Upper lobe of right lung (tissue), 1 donor: Measurements from ENCODE around the gene SLC13A3. TPM values are rescaled to one million over a fixed set of nuclear protein-coding genes. Genes with fewer than 3 reads are reported as not detected.

Experiments used
- ATAC-seq: fragments of 200-7000 bp; cut with Tn5 transposase; one replicate; pipeline ENCODE4 v1.9.1; 2020; ENCODE audit warnings: mild to moderate bottlenecking, moderate library complexity
- DNase-seq: peaks from one replicate; pipeline ENCODE4 v3.0.0-alpha.2; 2020
- H3K27ac ChIP-seq: fragments of 200-600 bp; one replicate; pipeline ENCODE4 v1.8.0; 2022
- H3K27me3 ChIP-seq: fragments of 200-600 bp; one replicate; pipeline ENCODE4 v1.8.0; 2022; ENCODE audit warnings: mild to moderate bottlenecking
- H3K36me3 ChIP-seq: fragments of 200-600 bp; one replicate; pipeline ENCODE4 v1.8.0; 2022
- H3K4me1 ChIP-seq: fragments of 200-600 bp; one replicate; pipeline ENCODE4 v1.8.0; 2022
- H3K4me3 ChIP-seq: fragments of 200-600 bp; one replicate; pipeline ENCODE4 v1.8.0; 2022; ENCODE audit warnings: mild to moderate bottlenecking
- H3K9me3 ChIP-seq: fragments of 200-600 bp; one replicate; pipeline ENCODE4 v1.8.0; 2022
- CTCF ChIP-seq: fragments of 200-600 bp; IDR thresholded peaks from one replicate; pipeline ENCODE4 v1.8.0; 2022; ENCODE audit warnings: antibody characterized with exemption
- intact Hi-C: fragments of 100-400 bp; cut with DNase I; formaldehyde crosslinking; loops from one replicate; pipeline ENCODE4 v1.11.0; 2022
- total RNA-seq: library from RNA; stranded (reverse); fragmentation: NEBNext Ultra II Directional; extraction: Animal tissue kit (Norgen Biotek cat#: 25700); gene quantifications from one replicate; pipeline ENCODE4 v1.2.1, GENCODE V29; 2021
- donor health status: DM: no; HTN: yes; CAD: no; lungs with severe emphysema.

The SLC13A3 gene
- total RNA-seq, 1 donor from 2014 or later: 1.6 TPM

- H3K27ac ChIP-seq: no peak overlapping the region
- no peaks in the 10 kb centered on the region for H3K36me3 ChIP-seq
- no peaks in the 10 kb centered on the region for H3K4me1 ChIP-seq
- H3K9me3 ChIP-seq: no peaks in the 10 kb centered on the region
- ATAC-seq (peak; percentile 23), DNase-seq (no peak)
- intact Hi-C loops: no loop called here
- no peak overlapping the region for H3K4me3 ChIP-seq
- TF ChIP-seq CTCF: no peak
- no peaks in the 10 kb centered on the region for H3K27me3 ChIP-seq
These were observed 79.1 kb downstream of the SLC13A3 start for GRCh38 chr20:46572153-46572552.

GRCh38 chr20:46571418-46571817 lies 79.8 kb downstream of the SLC13A3 start:
- Histone ChIP-seq H3K27ac (no peak overlapping the region), H3K4me1 (no peaks in the 10 kb centered on the region), H3K27me3 (no peaks in the 10 kb centered on the region), H3K4me3 (no peak overlapping the region), H3K36me3 (no peaks in the 10 kb centered on the region), H3K9me3 (no peaks in the 10 kb centered on the region)
- ATAC-seq (no peak), DNase-seq (no peak)
- intact Hi-C loops: no loop called here
- no peak for TF ChIP-seq CTCF

- no peak for DNase-seq
- Histone ChIP-seq H3K9me3 (no peaks in the 10 kb centered on the region), H3K4me1 (no peaks in the 10 kb centered on the region), H3K27ac (no peak overlapping the region), H3K36me3 (no peaks in the 10 kb centered on the region), H3K4me3 (no peak overlapping the region), H3K27me3 (no peaks in the 10 kb centered on the region)
- no peak for TF ChIP-seq CTCF
- intact Hi-C loops: no loop called here
- ATAC-seq: no peak
These were observed 80.3 kb downstream of the SLC13A3 start for GRCh38 chr20:46570956-46571355.

GRCh38 chr20:46569961-46570360 lies 81.3 kb downstream of the SLC13A3 start:
- no peaks in the 10 kb centered on the region for H3K4me1 ChIP-seq
- no peaks in the 10 kb centered on the region for H3K36me3 ChIP-seq
- no peak overlapping the region for H3K4me3 ChIP-seq
- H3K27ac ChIP-seq: no peak overlapping the region
- no peaks in the 10 kb centered on the region for H3K9me3 ChIP-seq
- no peak for ATAC-seq
- no peak for TF ChIP-seq CTCF
- no peaks in the 10 kb centered on the region for H3K27me3 ChIP-seq
- no peak for DNase-seq
- intact Hi-C loops: no loop called here

- DNase-seq: peak; percentile 86
- H3K27ac ChIP-seq: no peak overlapping the region
- peak; percentile 60 for ATAC-seq
- H3K9me3 ChIP-seq: no peaks in the 10 kb centered on the region
- intact Hi-C loops: no loop called here
- H3K36me3 ChIP-seq: no peaks in the 10 kb centered on the region
- no peaks in the 10 kb centered on the region for H3K4me1 ChIP-seq
- H3K27me3 ChIP-seq: no peaks in the 10 kb centered on the region
- H3K4me3 ChIP-seq: no peak overlapping the region
- no peak for TF ChIP-seq CTCF
These were observed 82.6 kb downstream of the SLC13A3 start for GRCh38 chr20:46568570-46569129.

GRCh38 chr20:46566125-46566524 lies 85.1 kb downstream of the SLC13A3 start:
- Histone ChIP-seq H3K4me3 (no peak overlapping the region), H3K27me3 (no peaks in the 10 kb centered on the region), H3K4me1 (peaks cover 9% of the 10 kb centered on the region), H3K27ac (no peak overlapping the region), H3K9me3 (no peaks in the 10 kb centered on the region), H3K36me3 (no peaks in the 10 kb centered on the region)
- intact Hi-C loops: no loop called here
- TF ChIP-seq CTCF: no peak
- ATAC-seq: no peak
- no peak for DNase-seq
